Fibroblast of peridontal ligament (primary cell): Measurements from ENCODE around the gene MRPL4.
"Not testable (repeated sequence)": the region's sequence is repeated elsewhere in the genome, so short reads cannot be mapped to it uniquely, and the experiment has no call there.

Source experiments
- DNase-seq: peaks from one replicate; pipeline ENCODE4 v3.0.0-alpha.2; 2010; ENCODE audit errors: extremely low read depth

The MRPL4 gene

GRCh38 chr19:10230173-10230860, 21.7 kb upstream of the MRPL4 start:
- DNase-seq = peak; percentile 41

- DNase-seq = peak; percentile 55
These were observed 21.0 kb upstream of the MRPL4 start, which contains the start of gene S1PR2 for GRCh38 chr19:10230861-10231611. S1PR2 (minus strand) TSS chr19:10231331; CDS start chr19:10224905, 6,426 bp downstream.

GRCh38 chr19:10231612-10232228, 20.3 kb upstream of the MRPL4 start:
- no peak for DNase-seq

GRCh38 chr19:10233946-10234345, 18.1 kb upstream of the MRPL4 start:
- no peak for DNase-seq

- no peak for DNase-seq
These were observed 17.0 kb upstream of the MRPL4 start for GRCh38 chr19:10235003-10235402.

- not testable (repeated sequence) for DNase-seq
These were observed 16.6 kb upstream of the MRPL4 start for GRCh38 chr19:10235409-10235808.

- no peak for DNase-seq
These were observed 14.3 kb upstream of the MRPL4 start for GRCh38 chr19:10237702-10238101.

GRCh38 chr19:10238172-10238783, 13.7 kb upstream of the MRPL4 start:
- peak; percentile 47 for DNase-seq

- not testable (repeated sequence) for DNase-seq
These were observed 10.1 kb upstream of the MRPL4 start for GRCh38 chr19:10241826-10242449.

- DNase-seq = no peak
These were observed 8.4 kb upstream of the MRPL4 start for GRCh38 chr19:10243606-10244005.

- DNase-seq = no peak
These were observed 6.7 kb upstream of the MRPL4 start for GRCh38 chr19:10245189-10245939.

GRCh38 chr19:10246511-10246910, 5.5 kb upstream of the MRPL4 start:
- DNase-seq = no peak

- DNase-seq = no peak
These were observed 693 bp downstream of the MRPL4 start for GRCh38 chr19:10252707-10253106.

- DNase-seq = no peak
These were observed 2.2 kb downstream of the MRPL4 start for GRCh38 chr19:10254244-10254643.

- no peak for DNase-seq
These were observed 3.3 kb downstream of the MRPL4 start for GRCh38 chr19:10255358-10255757.

- DNase-seq = no peak
These were observed 4.5 kb downstream of the MRPL4 start for GRCh38 chr19:10256551-10256950.

GRCh38 chr19:10256970-10257615, 5.1 kb downstream of the MRPL4 start:
- DNase-seq = no peak

- DNase-seq = no peak
These were observed 6.2 kb downstream of the MRPL4 start for GRCh38 chr19:10258080-10258710.

GRCh38 chr19:10259162-10259905, 7.3 kb downstream of the MRPL4 start:
- peak; percentile 81 for DNase-seq
